GM23248 (cell line): ENCODE measurements around the gene NHS.

Source experiments
- EZH2 ChIP-seq: fragments of 200-600 bp; sonication (generic); IDR thresholded peaks from 2 replicates; pipeline ENCODE4 v1.6.1; 2018; ENCODE audit warnings: antibody characterized with exemption, mild to moderate bottlenecking; ENCODE audit not compliant: insufficient read depth, poor library complexity, severe bottlenecking
- EZH2phosphoT487 ChIP-seq: fragments of 200-600 bp; sonication (generic); IDR thresholded peaks from 2 replicates; pipeline ENCODE4 v1.6.1; 2018; ENCODE audit warnings: antibody characterized with exemption, moderate library complexity, mild to moderate bottlenecking, low read depth; ENCODE audit not compliant: insufficient read depth

DNA sequence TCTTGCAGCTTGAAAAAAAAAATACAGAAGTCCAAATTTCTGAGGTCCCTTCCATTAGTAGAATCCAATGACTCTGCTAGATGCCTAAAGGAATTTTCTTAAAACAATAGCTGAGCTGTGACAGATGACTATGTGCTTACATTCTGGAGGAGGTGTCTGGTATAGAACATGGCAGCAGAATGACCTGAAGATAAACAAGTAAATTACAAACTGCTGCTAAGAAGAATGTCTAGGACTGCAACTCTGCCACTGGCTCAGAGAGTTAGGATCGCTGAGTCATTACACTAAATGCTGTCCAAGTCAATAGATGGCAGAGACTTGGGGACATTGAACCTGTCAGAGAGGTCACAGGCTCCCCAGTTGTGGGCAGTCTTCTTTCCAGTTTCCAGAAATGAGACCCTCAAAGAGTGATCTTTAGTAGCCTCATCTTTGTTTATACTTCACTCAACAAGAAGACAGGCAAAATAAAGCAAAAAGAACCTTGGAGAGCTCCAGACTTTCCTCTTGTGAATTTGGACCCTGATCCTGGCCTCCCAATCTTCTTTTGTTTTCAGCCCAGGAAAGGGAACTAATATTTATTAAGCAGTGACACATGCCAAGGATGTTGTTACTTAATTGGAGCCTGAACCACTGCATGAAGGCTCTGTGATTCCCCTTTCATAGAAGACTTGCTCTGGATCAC lies 305.9 kb downstream of the NHS start:
- TF ChIP-seq EZH2 (no peak), EZH2phosphoT487 (no peak)
